HEK293T (cell line): ENCODE results near the gene PRKAB1.

Source experiments
- CTCF ChIA-PET: fragments of 350-600 bp; formaldehyde crosslinking; extraction: SDS; loops from one replicate; lab custom pipeline; 2021; ENCODE audit warnings: antibody characterized with exemption, inconsistent platforms; lab: Yijun Ruan, JAX
- POLR2A ChIA-PET: fragments of 350-600 bp; formaldehyde crosslinking; extraction: SDS; loops from one replicate; lab custom pipeline; 2020; ENCODE audit warnings: antibody characterized with exemption, inconsistent platforms; lab: Yijun Ruan, JAX
- DNase-seq: peaks from one replicate; pipeline ENCODE4 v3.0.0; 2012; ENCODE audit warnings: mixed read lengths; ENCODE audit errors: extremely low spot score
- ARNT ChIP-seq: fragments of 450-650 bp; IDR thresholded peaks from 2 replicates; pipeline ENCODE4 v1.6.1; 2017; ENCODE audit warnings: mild to moderate bottlenecking
- BHLHE40 ChIP-seq: fragments of 450-650 bp; IDR thresholded peaks from 2 replicates; pipeline ENCODE4 v1.6.1; 2016; ENCODE audit warnings: mild to moderate bottlenecking, moderate library complexity, borderline replicate concordance
- CTBP1 ChIP-seq: fragments of 450-650 bp; IDR thresholded peaks from 2 replicates; pipeline ENCODE4 v1.6.1; 2016; ENCODE audit warnings: borderline replicate concordance
- ELF4 ChIP-seq: fragments of 450-650 bp; IDR thresholded peaks from 2 replicates; pipeline ENCODE4 v1.6.1; 2017; ENCODE audit warnings: antibody characterized with exemption
- FOXA1 ChIP-seq: fragments of 450-650 bp; IDR thresholded peaks from 2 replicates; pipeline ENCODE4 v1.6.1; 2016; ENCODE audit warnings: mild to moderate bottlenecking
- FOXK2 ChIP-seq: fragments of 450-650 bp; IDR thresholded peaks from 2 replicates; pipeline ENCODE4 v1.6.1; 2016; ENCODE audit warnings: mild to moderate bottlenecking
- FOXM1 ChIP-seq: fragments of 450-650 bp; IDR thresholded peaks from 2 replicates; pipeline ENCODE4 v1.6.1; 2017; ENCODE audit warnings: mild to moderate bottlenecking, borderline replicate concordance
- HDGF ChIP-seq: fragments of 450-650 bp; IDR thresholded peaks from 2 replicates; pipeline ENCODE4 v1.6.1; 2017; ENCODE audit warnings: antibody characterized with exemption, borderline replicate concordance
- L3MBTL2 ChIP-seq: fragments of 450-650 bp; conservative IDR thresholded peaks from 2 replicates; pipeline ENCODE4 v1.6.1; 2016; ENCODE audit warnings: mild to moderate bottlenecking
- LEF1 ChIP-seq: fragments of 450-650 bp; IDR thresholded peaks from 2 replicates; pipeline ENCODE4 v1.6.1; 2017; ENCODE audit warnings: mild to moderate bottlenecking, borderline replicate concordance
- NFRKB ChIP-seq: fragments of 450-650 bp; IDR thresholded peaks from 2 replicates; pipeline ENCODE4 v1.6.1; 2016; ENCODE audit warnings: mild to moderate bottlenecking, moderate library complexity
- SP1 ChIP-seq: fragments of 450-650 bp; IDR thresholded peaks from 2 replicates; pipeline ENCODE4 v1.6.1; 2017
- SUZ12 ChIP-seq: fragments of 450-650 bp; IDR thresholded peaks from 2 replicates; pipeline ENCODE4 v1.6.1; 2016; ENCODE audit warnings: mild to moderate bottlenecking
- TARDBP ChIP-seq: fragments of 450-650 bp; IDR thresholded peaks from 2 replicates; pipeline ENCODE4 v1.6.1; 2016
- ZNF384 ChIP-seq: fragments of 450-650 bp; IDR thresholded peaks from 2 replicates; pipeline ENCODE4 v1.6.1; 2016
- TF ChIP-seq, protein P1 (sequence below): fragments of 450-650 bp; IDR thresholded peaks from 2 replicates; pipeline ENCODE4 v1.6.1; 2016

Gene PRKAB1

GRCh38 chr12:119681728-119682638, 14.1 kb downstream of the PRKAB1 start:
- TF ChIP-seq ARNT (no peak), ELF4 (no peak), ZNF384 (no peak), FOXA1 (no peak), L3MBTL2 (no peak), FOXK2 (no peak)
- DNase-seq, result no peak
- ChIA-PET POLR2A (interaction anchor here (1.1 to 1.3 kb wide), 2 partner anchors 8 to 10 kb away, joined by 3 to 4 read pairs; no protein-coding TSS in a partner anchor), CTCF (interaction anchor here (1.4 kb wide), 1 partner anchor 39 kb away, joined by 3 read pairs; no protein-coding TSS in a partner anchor)

- ChIA-PET POLR2A (interaction anchor here (1.3 kb wide), 1 partner anchor 11 kb away, joined by 4 read pairs; no protein-coding TSS in a partner anchor), CTCF (no interaction called here)
- no peak for DNase-seq
- TF ChIP-seq NFRKB (no peak), FOXK2 (no peak), HDGF (no peak), FOXM1 (no peak), SP1 (no peak)
- TF ChIP-seq, protein P1, sequence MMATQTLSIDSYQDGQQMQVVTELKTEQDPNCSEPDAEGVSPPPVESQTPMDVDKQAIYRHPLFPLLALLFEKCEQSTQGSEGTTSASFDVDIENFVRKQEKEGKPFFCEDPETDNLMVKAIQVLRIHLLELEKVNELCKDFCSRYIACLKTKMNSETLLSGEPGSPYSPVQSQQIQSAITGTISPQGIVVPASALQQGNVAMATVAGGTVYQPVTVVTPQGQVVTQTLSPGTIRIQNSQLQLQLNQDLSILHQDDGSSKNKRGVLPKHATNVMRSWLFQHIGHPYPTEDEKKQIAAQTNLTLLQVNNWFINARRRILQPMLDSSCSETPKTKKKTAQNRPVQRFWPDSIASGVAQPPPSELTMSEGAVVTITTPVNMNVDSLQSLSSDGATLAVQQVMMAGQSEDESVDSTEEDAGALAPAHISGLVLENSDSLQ, result no peak
Measured at GRCh38 chr12:119682639-119683252, 14.8 kb downstream of the PRKAB1 start.

DNA sequence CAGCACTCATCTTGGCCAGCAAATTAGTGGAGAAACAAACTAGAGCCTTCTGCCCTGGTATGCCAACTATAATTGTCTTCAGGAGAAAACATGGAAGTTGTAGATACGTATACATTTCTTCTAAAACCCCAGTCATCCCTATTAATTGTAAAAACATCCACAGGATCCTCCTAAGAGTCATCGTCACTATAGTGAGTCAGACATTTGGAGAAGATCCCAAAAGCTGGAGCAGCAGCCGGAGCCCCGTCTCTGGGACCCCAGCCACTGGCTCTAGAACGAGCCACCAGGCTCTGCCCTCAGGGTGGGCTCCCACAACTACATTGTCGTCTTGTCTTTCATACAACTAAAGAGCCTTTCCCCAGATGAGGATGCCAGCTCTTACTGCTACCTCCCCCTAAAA, 15.5 kb downstream of the PRKAB1 start:
- TF ChIP-seq BHLHE40 (no peak), SUZ12 (no peak), FOXK2 (no peak), ARNT (no peak), ELF4 (no peak), FOXM1 (no peak), LEF1 (no peak), ZNF384 (no peak), CTBP1 (no peak), FOXA1 (no peak), TARDBP (no peak)
- CTCF ChIA-PET, result no interaction called here
- no peak for DNase-seq
- POLR2A ChIA-PET, result no interaction called here

DNA sequence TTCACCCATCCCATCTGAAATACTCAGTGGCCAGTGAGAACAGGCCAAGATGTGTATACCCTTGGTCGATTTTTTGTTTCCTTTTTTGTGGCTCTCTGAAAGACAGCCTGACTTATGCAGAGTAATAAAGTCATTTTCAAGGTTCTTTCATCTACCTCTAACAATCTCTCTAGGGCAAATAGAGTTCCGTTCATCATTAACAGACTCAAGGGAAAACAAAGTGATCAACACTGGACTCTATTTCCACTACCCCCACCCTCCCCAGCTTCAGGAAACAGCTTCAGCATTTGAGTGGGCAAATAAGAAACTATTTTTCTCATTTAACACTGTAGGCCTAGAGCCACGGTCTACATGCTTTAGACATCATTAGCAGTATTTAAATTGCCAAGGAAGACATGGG, 15.9 kb downstream of the PRKAB1 start:
- ChIA-PET POLR2A (no interaction called here), CTCF (no interaction called here)
- DNase-seq, result no peak
- TF ChIP-seq FOXM1 (no peak), FOXK2 (no peak), L3MBTL2 (no peak), ELF4 (no peak), TARDBP (no peak), CTBP1 (no peak), HDGF (no peak), SP1 (no peak), ARNT (no peak), SUZ12 (no peak)
- TF ChIP-seq, protein P1, result no peak

DNA sequence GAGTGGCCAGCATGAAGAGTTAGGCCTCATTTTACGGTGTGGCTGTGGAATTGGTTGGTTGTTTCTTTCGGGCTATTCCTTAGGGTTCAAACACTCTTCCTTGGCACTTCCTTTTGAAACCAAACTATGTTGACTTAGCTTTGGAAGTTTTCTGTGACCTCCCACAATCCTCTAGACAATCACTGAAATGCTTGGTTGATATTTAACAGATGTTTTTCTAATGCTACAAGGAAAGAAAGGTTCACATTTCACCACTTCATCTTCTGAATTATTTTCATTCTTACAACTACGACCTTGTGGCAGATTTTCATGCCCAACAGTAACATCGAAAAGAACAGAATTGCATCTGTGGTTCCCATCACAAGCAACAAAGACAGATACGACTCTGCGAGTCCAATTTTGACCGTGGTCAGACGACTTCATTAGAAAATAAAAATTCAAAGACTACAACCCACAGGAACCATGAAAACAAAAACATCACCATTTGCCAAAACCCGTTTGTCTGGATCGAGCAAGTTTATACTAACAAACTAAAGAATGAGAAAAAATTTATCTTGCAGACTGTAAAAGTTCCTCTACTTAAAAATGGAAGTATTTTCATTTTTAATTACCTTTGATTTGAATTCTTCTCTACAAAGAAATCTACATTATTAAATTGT, 16.9 kb downstream of the PRKAB1 start:
- ChIA-PET POLR2A (no interaction called here), CTCF (no interaction called here)
- no peak for DNase-seq
- TF ChIP-seq NFRKB, result no peak
- TF ChIP-seq FOXK2, result no peak
- no peak for TF ChIP-seq SP1
- no peak for TF ChIP-seq ELF4
- TF ChIP-seq HDGF, result no peak
- TF ChIP-seq L3MBTL2, result no peak
- TF ChIP-seq FOXM1, result no peak
- no peak for TF ChIP-seq LEF1
- no peak for TF ChIP-seq ZNF384
- no peak for TF ChIP-seq CTBP1
- no peak for TF ChIP-seq BHLHE40
- TF ChIP-seq, protein P1, result no peak
- TF ChIP-seq SUZ12, result no peak
- no peak for TF ChIP-seq ARNT
- no peak for TF ChIP-seq TARDBP
- TF ChIP-seq FOXA1, result no peak

GRCh38 chr12:119685375-119685774, 17.4 kb downstream of the PRKAB1 start:
- POLR2A ChIA-PET, result no interaction called here
- TF ChIP-seq CTBP1 (no peak), LEF1 (no peak), HDGF (no peak), FOXA1 (no peak), ARNT (no peak), SP1 (no peak), FOXM1 (no peak), FOXK2 (no peak), SUZ12 (no peak), L3MBTL2 (no peak), BHLHE40 (no peak)
- TF ChIP-seq, protein P1, result no peak
- no peak for DNase-seq
- CTCF ChIA-PET, result no interaction called here
